Brain pericyte (primary cell): ENCODE measurements around the gene UTRN.

Source experiments
- DNase-seq: peaks from one replicate; pipeline ENCODE4 v3.0.0-alpha.2; 2012; ENCODE audit warnings: low read depth, low spot score

UTRN gene

GRCh38 chr6:144284783-144285547 is at the start of gene UTRN:
Gene UTRN (plus strand): TSS chr6:144285335. CDS start chr6:144291829, 6,494 bp downstream.
- no peak for DNase-seq

- DNase-seq = no peak
Measured at GRCh38 chr6:144244688-144245087, 40.4 kb upstream of the UTRN start.

DNA sequence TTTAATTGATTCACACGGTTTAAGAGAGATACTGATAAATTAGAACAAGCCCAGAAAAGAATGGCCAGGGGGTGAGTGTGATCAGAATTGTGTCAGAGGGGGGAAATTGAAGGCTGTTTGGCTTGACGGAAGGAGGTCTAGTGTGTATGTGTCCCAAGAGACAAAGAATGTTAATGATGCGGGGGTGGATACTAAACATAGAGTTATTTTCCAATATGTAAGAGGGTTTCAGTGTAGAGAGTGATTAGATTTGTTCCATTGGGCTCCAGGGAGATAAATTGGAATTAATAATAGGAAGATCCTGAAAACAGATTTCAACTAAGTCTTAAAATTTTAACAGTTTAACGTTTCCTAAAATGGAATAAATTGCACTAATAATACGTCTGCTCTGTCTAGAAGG is 38.1 kb upstream of the UTRN start:
- no peak for DNase-seq

DNA sequence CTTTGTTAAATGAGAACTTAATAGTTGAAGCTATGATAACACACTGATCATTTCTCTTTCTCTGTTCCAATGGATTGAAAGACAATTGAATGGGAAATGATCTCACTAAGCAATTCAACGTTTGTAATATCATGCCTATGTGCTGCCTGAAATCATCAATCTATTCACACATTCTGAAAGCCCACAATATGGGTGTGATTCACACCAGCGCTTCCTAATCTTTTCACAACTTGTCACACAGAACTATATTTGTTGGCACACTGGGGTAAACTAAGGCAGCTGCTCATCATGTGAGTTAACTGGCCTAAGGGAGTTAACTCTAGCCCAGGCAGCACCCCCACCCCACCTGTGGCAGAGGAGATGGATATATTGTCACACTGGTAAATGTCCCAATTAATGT is 37.1 kb upstream of the UTRN start:
- DNase-seq = no peak

- DNase-seq = no peak
Measured at GRCh38 chr6:144248476-144249301, 36.4 kb upstream of the UTRN start.

- DNase-seq = no peak
Measured at GRCh38 chr6:144250276-144250675, 34.9 kb upstream of the UTRN start.

GRCh38 chr6:144252259-144252658 is 32.9 kb upstream of the UTRN start:
- DNase-seq = no peak

GRCh38 chr6:144259986-144260385 is 25.1 kb upstream of the UTRN start:
- DNase-seq = no peak

GRCh38 chr6:144262470-144263369 is 22.4 kb upstream of the UTRN start:
- DNase-seq = no peak

GRCh38 chr6:144263786-144264185 is 21.3 kb upstream of the UTRN start:
- DNase-seq = no peak

DNA sequence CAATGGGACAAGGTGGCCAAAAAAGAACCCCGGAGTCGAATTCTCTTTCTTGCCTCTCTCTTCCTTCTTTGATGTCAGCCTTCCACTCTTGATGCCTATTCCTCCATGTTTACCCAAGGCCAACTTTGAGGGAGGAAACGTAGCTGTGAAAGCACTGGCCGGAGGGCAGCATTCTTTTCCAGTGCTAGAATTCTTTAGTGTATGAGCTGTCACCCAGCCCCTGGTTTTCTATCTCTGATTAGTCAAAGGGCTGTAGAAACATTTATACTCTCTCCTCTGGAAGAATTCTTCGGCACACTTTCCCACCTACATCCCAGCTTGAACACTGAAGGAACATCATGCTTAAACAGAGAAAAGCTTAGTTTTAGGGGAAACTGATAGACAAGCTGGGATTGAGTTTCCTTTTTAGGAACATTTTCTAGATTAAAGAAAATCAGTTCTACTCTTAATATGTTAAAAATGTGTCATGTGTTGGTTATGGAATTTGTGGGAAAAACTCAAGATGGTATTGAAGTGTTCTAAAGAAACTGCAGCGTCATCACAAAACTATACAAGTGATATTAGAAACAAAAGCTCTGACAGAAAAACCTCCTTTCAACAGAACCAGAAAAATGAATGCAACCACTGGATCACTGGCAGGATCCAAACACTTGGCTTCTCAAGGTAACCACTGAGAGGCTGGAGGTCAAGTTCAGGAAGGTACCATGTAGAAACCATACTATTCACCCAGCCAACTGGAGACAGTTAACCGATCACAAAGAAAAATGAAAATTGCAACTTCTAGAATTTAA is 20.7 kb upstream of the UTRN start:
- DNase-seq = no peak

- DNase-seq = no peak
Measured at GRCh38 chr6:144265061-144265357, 20.1 kb upstream of the UTRN start.

DNA sequence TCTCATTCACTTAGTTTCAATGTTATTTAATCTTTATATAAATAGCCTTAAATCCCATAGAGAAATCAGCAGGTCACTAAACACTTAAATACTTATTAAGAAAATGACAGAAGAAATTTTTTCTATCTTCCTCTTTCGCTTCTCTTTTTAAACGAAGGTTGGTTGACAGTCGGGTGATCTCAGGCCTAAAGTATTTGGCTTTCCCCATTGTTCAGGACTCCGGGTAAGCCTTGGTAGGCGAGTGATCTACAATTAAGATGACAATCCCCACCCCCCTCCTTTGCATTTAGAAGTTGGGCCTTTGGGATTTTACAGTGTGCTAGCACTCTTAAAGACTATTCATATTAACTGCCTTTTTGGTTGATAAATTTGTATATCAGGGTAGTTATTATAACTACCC is 19.7 kb upstream of the UTRN start:
- no peak for DNase-seq

- no peak for DNase-seq
Measured at GRCh38 chr6:144266091-144266649, 19.0 kb upstream of the UTRN start.

- no peak for DNase-seq
Measured at GRCh38 chr6:144268794-144269349, 16.3 kb upstream of the UTRN start.

GRCh38 chr6:144277174-144277573 is 8.0 kb upstream of the UTRN start:
- no peak for DNase-seq

- DNase-seq = no peak
Measured at GRCh38 chr6:144277605-144278227, 7.4 kb upstream of the UTRN start.

- no peak for DNase-seq
Measured at GRCh38 chr6:144278659-144279314, 6.3 kb upstream of the UTRN start.

GRCh38 chr6:144279484-144280150 is 5.5 kb upstream of the UTRN start:
- no peak for DNase-seq
